H1 (cell line): Measurements from ENCODE around the gene PPP1R11. TPM values are rescaled to one million over a fixed set of nuclear protein-coding genes. Genes with fewer than 3 reads are reported as not detected.

ENCODE experiments used
- CTCF ChIA-PET: fragments of 300-600 bp; sonication (Branson Sonifier 250); formaldehyde crosslinking; loops from one replicate; lab custom pipeline; 2021; ENCODE audit not compliant: partially characterized antibody; lab: Charles Lee
- POLR2A ChIA-PET: fragments of 300-600 bp; sonication (Branson Sonifier 250); formaldehyde crosslinking; loops from one replicate; lab custom pipeline; 2021; ENCODE audit warnings: inconsistent platforms; ENCODE audit not compliant: partially characterized antibody; lab: Charles Lee
- DNase-seq, 2 experiments: peaks; one replicate each; pipeline versions ENCODE4 v3.0.0 to v3.0.0-alpha.2; 2010 to 2022; ENCODE audit warnings: low spot score in 2 of 2, low read depth in 1 of 2, mixed read lengths in 1 of 2
- FAIRE-seq: peaks from 2 replicates; lab custom pipeline; 2011; peaks lifted over from hg19 to GRCh38; lab: Jason Lieb, UNC
- H2AFZ ChIP-seq: 2 replicates; pipeline ENCODE4 v1.8.1; 2012; ENCODE audit warnings: low read length, inconsistent platforms
- H2AK5ac ChIP-seq: 2 replicates; pipeline ENCODE4 v1.6.1; 2013; ENCODE audit warnings: low read depth, low read length
- H2BK120ac ChIP-seq: replicated peaks from 2 replicates; pipeline ENCODE3; 2013; ENCODE audit warnings: low read depth, low read length, inconsistent platforms
- H2BK12ac ChIP-seq: 2 replicates; pipeline ENCODE4 v1.6.1; 2013; ENCODE audit warnings: low read depth, low read length
- H2BK15ac ChIP-seq: 2 replicates; pipeline ENCODE4 v1.6.1; 2013; ENCODE audit warnings: low read length
- H2BK20ac ChIP-seq: 2 replicates; pipeline ENCODE4 v1.6.1; 2013; ENCODE audit warnings: low read length
- H2BK5ac ChIP-seq: 2 replicates; pipeline ENCODE4 v1.6.1; 2013; ENCODE audit warnings: low read depth, low read length
- H3K14ac ChIP-seq: 2 replicates; pipeline ENCODE4 v1.6.1; 2013; ENCODE audit warnings: inconsistent platforms; ENCODE audit not compliant: insufficient read length
- H3K18ac ChIP-seq: 2 replicates; pipeline ENCODE4 v1.6.1; 2013; ENCODE audit warnings: low read length; ENCODE audit errors: extremely low read depth
- H3K23ac ChIP-seq: 2 replicates; pipeline ENCODE4 v1.6.1; 2013; ENCODE audit warnings: inconsistent platforms; ENCODE audit not compliant: insufficient read length
- H3K23me2 ChIP-seq: 2 replicates; pipeline ENCODE4 v1.6.1; 2013; ENCODE audit warnings: low read depth, low read length
- H3K27ac ChIP-seq: 2 replicates; pipeline ENCODE4 v1.6.1; 2011; ENCODE audit warnings: low read depth, low read length, inconsistent platforms
- H3K27me3 ChIP-seq, 4 experiments: replicated peaks in 1 of 4; 1 replicate in 1 of 4; 2 replicates in 3 of 4; pipeline versions ENCODE4 v1.6.1 to v1.8.1; 2011 to 2013; ENCODE audit warnings: low read length in 3 of 4, mild to moderate bottlenecking in 3 of 4, inconsistent platforms in 2 of 4, mixed read lengths in 2 of 4, moderate library complexity in 1 of 4; ENCODE audit not compliant: control insufficient read depth in 3 of 4, insufficient read depth in 3 of 4; ENCODE audit errors: extremely low read depth in 1 of 4
- H3K36me3 ChIP-seq, 4 experiments: 2 replicates each; pipeline versions ENCODE4 v1.6.1 to v1.8.1; 2011 to 2013; ENCODE audit warnings: mild to moderate bottlenecking in 4 of 4, low read length in 3 of 4, moderate library complexity in 2 of 4, control low read depth in 1 of 4, inconsistent platforms in 1 of 4; ENCODE audit not compliant: insufficient read depth in 4 of 4, control insufficient read depth in 2 of 4
- H3K4ac ChIP-seq: replicated peaks from 2 replicates; pipeline ENCODE3; 2013; ENCODE audit warnings: low read length, low read depth, mixed read lengths, inconsistent platforms; ENCODE audit not compliant: insufficient read length
- H3K4me1 ChIP-seq, 4 experiments: replicated peaks in 1 of 4; 1 replicate in 1 of 4; 2 replicates in 3 of 4; pipeline versions ENCODE4 v1.6.1 to v1.8.1; 2011 to 2013; ENCODE audit warnings: low read length in 3 of 4, inconsistent platforms in 2 of 4, mixed read lengths in 1 of 4; ENCODE audit not compliant: insufficient read depth in 4 of 4, control insufficient read depth in 3 of 4
- H3K4me2 ChIP-seq, 2 experiments: 2 replicates each; pipeline versions ENCODE4 v1.6.1 to v1.8.1; 2011 to 2013; ENCODE audit warnings: low read depth in 2 of 2, low read length in 2 of 2, control low read depth in 1 of 2, inconsistent platforms in 1 of 2, mild to moderate bottlenecking in 1 of 2; ENCODE audit not compliant: insufficient read depth in 1 of 2
- H3K4me3 ChIP-seq, 4 experiments: fragments of 200-600, 300-600 bp in 1 of 4; sonication (generic), shearing (Covaris generic), sonication (Bioruptor Twin) in 1 of 4; 2 replicates each; pipeline versions ENCODE4 v1.5.1 to v1.8.1; 2011 to 2016; ENCODE audit warnings: low read length in 4 of 4, low read depth in 3 of 4, control low read depth in 2 of 4, inconsistent platforms in 2 of 4, mild to moderate bottlenecking in 2 of 4, mixed read lengths in 1 of 4, moderate library complexity in 1 of 4; ENCODE audit not compliant: insufficient read depth in 2 of 4; ENCODE audit errors: extremely low read depth in 1 of 4
- H3K56ac ChIP-seq: replicated peaks from 2 replicates; pipeline ENCODE3; 2013; ENCODE audit warnings: low read depth, mild to moderate bottlenecking, mixed read lengths, low read length, inconsistent platforms; ENCODE audit not compliant: insufficient read length
- H3K79me1 ChIP-seq: 2 replicates; pipeline ENCODE4 v1.6.1; 2013; ENCODE audit warnings: low read depth, low read length, control low read depth
- H3K79me2 ChIP-seq, 2 experiments: 2 replicates each; pipeline versions ENCODE4 v1.6.1 to v1.8.1; 2012 to 2013; ENCODE audit warnings: low read length in 2 of 2, mild to moderate bottlenecking in 2 of 2, inconsistent platforms in 1 of 2; ENCODE audit not compliant: insufficient read depth in 2 of 2, control insufficient read depth in 1 of 2
- H3K9ac ChIP-seq, 4 experiments: replicated peaks in 1 of 4; 1 replicate in 1 of 4; 2 replicates in 3 of 4; pipeline versions ENCODE4 v1.6.1 to v1.8.1; 2011 to 2013; ENCODE audit warnings: low read depth in 3 of 4, low read length in 3 of 4, control low read depth in 2 of 4, mild to moderate bottlenecking in 2 of 4, moderate library complexity in 2 of 4, inconsistent platforms in 1 of 4; ENCODE audit errors: extremely low read depth in 1 of 4
- H3K9me3 ChIP-seq, 2 experiments: 2 replicates each; pipeline versions ENCODE4 v1.6.1 to v1.8.1; 2012 to 2013; ENCODE audit warnings: mild to moderate bottlenecking in 2 of 2, moderate library complexity in 2 of 2, control low read depth in 1 of 2, inconsistent platforms in 1 of 2, low read depth in 1 of 2, low read length in 1 of 2, mixed read lengths in 1 of 2; ENCODE audit not compliant: insufficient read depth in 2 of 2
- H4K20me1 ChIP-seq, 2 experiments: replicated peaks in 1 of 2; 2 replicates each; pipeline versions ENCODE3 to v1.8.1; 2011 to 2013; ENCODE audit warnings: inconsistent platforms in 2 of 2, low read length in 2 of 2, mild to moderate bottlenecking in 1 of 2; ENCODE audit not compliant: insufficient read depth in 2 of 2, control insufficient read depth in 1 of 2
- H4K5ac ChIP-seq: 2 replicates; pipeline ENCODE4 v1.6.1; 2013; ENCODE audit warnings: low read length, low read depth, mixed read lengths, inconsistent platforms; ENCODE audit not compliant: insufficient read length
- H4K8ac ChIP-seq: 2 replicates; pipeline ENCODE4 v1.8.0; 2013; ENCODE audit warnings: mild to moderate bottlenecking, moderate library complexity, low read length, inconsistent platforms; ENCODE audit not compliant: insufficient read depth; ENCODE audit errors: extremely low read depth
- H4K91ac ChIP-seq: replicated peaks from 2 replicates; pipeline ENCODE3; 2013; ENCODE audit warnings: low read length, mixed read lengths, inconsistent platforms; ENCODE audit not compliant: insufficient read length
- ASH2L ChIP-seq: fragments of 200-600, 300-600 bp; sonication (generic); IDR thresholded peaks from one replicate; pipeline ENCODE4 v1.7.1; 2017; ENCODE audit warnings: low read length
- CBX5 ChIP-seq: fragments of 300-800, 300-1000 bp; sonication (generic); IDR thresholded peaks from 2 replicates; pipeline ENCODE4 v1.7.1; 2016; ENCODE audit warnings: antibody characterized with exemption, low read length, low read depth
- FOSL1 ChIP-seq: IDR thresholded peaks from 2 replicates; pipeline ENCODE4 v1.6.1; 2011; ENCODE audit warnings: mild to moderate bottlenecking, low read depth, low read length, moderate library complexity; ENCODE audit not compliant: insufficient read depth
- GTF2F1 ChIP-seq: IDR thresholded peaks from 2 replicates; pipeline ENCODE4 v1.6.1; 2012; ENCODE audit warnings: low read depth, low read length, improper control_type of control experiment, borderline replicate concordance
- JUND ChIP-seq: IDR thresholded peaks from 2 replicates; pipeline ENCODE4 v1.6.1; 2011; ENCODE audit warnings: mild to moderate bottlenecking, improper control_type of control experiment, low read length
- POLR2A ChIP-seq, 2 experiments: IDR thresholded peaks; 1 replicate in 1 of 2; 2 replicates in 1 of 2; pipeline ENCODE4 v1.6.1; 2011; ENCODE audit warnings: low read depth in 2 of 2, low read length in 2 of 2, mild to moderate bottlenecking in 2 of 2; ENCODE audit errors: control extremely low read depth in 1 of 2
- POLR2AphosphoS5 ChIP-seq: IDR thresholded peaks from 2 replicates; pipeline ENCODE4 v1.6.1; 2011; ENCODE audit warnings: low read depth, low read length
- RXRA ChIP-seq: IDR thresholded peaks from 2 replicates; pipeline ENCODE4 v1.6.1; 2011; ENCODE audit warnings: low read depth, mild to moderate bottlenecking, low read length, moderate library complexity; ENCODE audit not compliant: insufficient read depth
- TEAD4 ChIP-seq: IDR thresholded peaks from 2 replicates; pipeline ENCODE4 v1.6.1; 2012; ENCODE audit warnings: low read depth, low read length, inconsistent platforms, mixed read lengths
- WGBS, 2 experiments: shearing (Covaris generic) in 1 of 2; methylation state at CpG; one replicate each; pipeline versions ENCODE4 v1.1.6 to v1.1.7; 2013 to 2015; ENCODE audit warnings: low lambda C conversion rate in 2 of 2, mixed read lengths in 2 of 2, inconsistent platforms in 1 of 2, low coverage in 1 of 2, missing lambda C conversion rate in 1 of 2; ENCODE audit not compliant: insufficient replicate concordance in 2 of 2, insufficient coverage in 1 of 2, insufficient read length in 1 of 2; ENCODE audit errors: extremely low coverage in 1 of 2, missing lambda C conversion rate in 1 of 2; 5-methylcytosine and 5-hydroxymethylcytosine counted together
- polyA plus RNA-seq, 7 experiments: library from polyadenylated mRNA; depleted of rRNA in 3 of 7; stranded (reverse) in 5 of 7; unstranded in 2 of 7; fragments of >200 nt in 5 of 7; fragments of 200-250 nt in 2 of 7; gene quantifications; 1 replicate in 5 of 7; 2 replicates in 1 of 7; 4 replicates in 1 of 7; pipeline versions ENCODE4 v1.2.1 to v1.2.3, GENCODE V29; 2011 to 2013; ENCODE audit warnings: missing spikeins in 2 of 7, mixed read lengths in 2 of 7
- total RNA-seq: library from RNA; stranded (reverse); fragmentation: NEBNext Ultra II Directional; extraction: Animal tissue kit (Norgen Biotek cat#: 25700); gene quantifications from 2 replicates; pipeline ENCODE4 v1.2.1, GENCODE V29; 2021

The PPP1R11 gene
- total and polyA plus RNA-seq, 2 of the 8 experiments (the other 6 are each of a cell fraction or from before 2014, with no cell fraction given): 26.1 to 32.8 TPM

- Histone ChIP-seq H3K23ac (no peak overlapping the region), H3K4ac (no peak overlapping the region), H3K79me2 (no peaks in the 10 kb centered on the region), H2BK120ac (no peak overlapping the region), H3K36me3 (no peaks in the 10 kb centered on the region), H3K4me3 (no peak overlapping the region), H3K27ac (no peak overlapping the region), H2BK20ac (no peak overlapping the region), H4K20me1 (no peaks in the 10 kb centered on the region), H3K23me2 (peaks cover 5% of the 10 kb centered on the region; the same call in 1 of the 2 replicates), H2BK12ac (no peak overlapping the region), H2AK5ac (no peak overlapping the region), H3K27me3 (peaks cover 32 to 56% (median 54%) of the 10 kb centered on the region in 4 experiments), H3K4me2 (no peak overlapping the region), H2BK5ac (no peak overlapping the region), H2AFZ (no peak overlapping the region), H2BK15ac (no peak overlapping the region), H4K8ac (no peak overlapping the region), H3K9ac (no peak overlapping the region), H3K56ac (no peak overlapping the region), H3K18ac (no peak overlapping the region), H3K9me3 (no peaks in the 10 kb centered on the region), H4K5ac (no peak overlapping the region), H3K79me1 (no peaks in the 10 kb centered on the region), H3K4me1 (peaks cover 3 to 12% (median 8%) of the 10 kb centered on the region in 4 experiments; a peak in 6 of 7 replicates), H3K14ac (no peak overlapping the region), H4K91ac (no peak overlapping the region)
- WGBS, 2 experiments: 84% methylated on average over 4 of the region's 4 CpGs; no CpG with 5 or more reads in 1 of the 2 experiments
- CTCF ChIA-PET: interaction anchor here (1.5 to 3.5 kb wide), 2 partner anchors 11 to 33 kb away, joined by 5 to 17 read pairs; no protein-coding TSS in a partner anchor
- TF ChIP-seq ASH2L: no peak
- TF ChIP-seq CBX5: no peak
- no peak for TF ChIP-seq RXRA
- TF ChIP-seq POLR2AphosphoS5: no peak
- TF ChIP-seq GTF2F1: no peak
- no peak for TF ChIP-seq FOSL1
- TF ChIP-seq POLR2A (IDR thresholded peaks at IDR 0.05; ENCODE audit: control extremely low read depth in 1 of 2, low read depth in 2 of 2, low read length in 2 of 2): no peak
- no peak for TF ChIP-seq JUND
- no peak for TF ChIP-seq TEAD4
- POLR2A ChIA-PET: no interaction called here
- no peak for DNase-seq
- no peak for FAIRE-seq
Measured at GRCh38 chr6:30097902-30098768, 31.1 kb downstream of the PPP1R11 start.
